ENCODE data around the gene U2AF2. TPM values are rescaled to one million over a fixed set of nuclear protein-coding genes. Genes with fewer than 3 reads are reported as not detected.

U2AF2 gene
- total RNA-seq, 2 experiments from 2014 or later = 351 to 381 TPM

DNA sequence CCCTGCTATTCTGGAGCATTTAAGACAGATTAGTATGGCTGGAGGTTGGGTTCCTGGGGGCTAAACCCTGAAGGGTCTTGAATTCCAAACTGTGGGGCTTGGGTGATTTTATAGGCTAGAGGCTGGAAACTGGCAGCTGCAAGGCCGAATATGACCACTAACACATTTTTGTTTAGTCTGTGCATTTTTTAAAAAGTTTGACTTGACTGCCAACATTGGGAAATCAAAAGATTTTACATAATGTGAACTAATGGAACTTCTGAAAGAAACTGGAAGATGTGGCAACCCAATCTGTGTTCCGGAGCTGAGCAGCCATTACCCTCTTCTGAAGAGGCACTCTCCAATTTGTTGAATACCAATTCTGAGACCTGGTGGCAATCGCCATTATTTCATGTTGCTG is 35.5 kb upstream of the U2AF2 start:
- POLR2A ChIA-PET = no interaction called here
- CTCF ChIA-PET = interaction anchor here (0.6 to 2.1 kb wide), 4 partner anchors 13 to 306 kb away, joined by 4 to 6 read pairs (median 4); no protein-coding TSS in a partner anchor

- ChIA-PET POLR2A (no interaction called here), CTCF (interaction anchor here (1.1 to 2.1 kb wide), 3 partner anchors 10 to 109 kb away, joined by 4 to 6 read pairs (median 6); no protein-coding TSS in a partner anchor)
Observed at GRCh38 chr19:55620410-55621204, 34.2 kb upstream of the U2AF2 start.

DNA sequence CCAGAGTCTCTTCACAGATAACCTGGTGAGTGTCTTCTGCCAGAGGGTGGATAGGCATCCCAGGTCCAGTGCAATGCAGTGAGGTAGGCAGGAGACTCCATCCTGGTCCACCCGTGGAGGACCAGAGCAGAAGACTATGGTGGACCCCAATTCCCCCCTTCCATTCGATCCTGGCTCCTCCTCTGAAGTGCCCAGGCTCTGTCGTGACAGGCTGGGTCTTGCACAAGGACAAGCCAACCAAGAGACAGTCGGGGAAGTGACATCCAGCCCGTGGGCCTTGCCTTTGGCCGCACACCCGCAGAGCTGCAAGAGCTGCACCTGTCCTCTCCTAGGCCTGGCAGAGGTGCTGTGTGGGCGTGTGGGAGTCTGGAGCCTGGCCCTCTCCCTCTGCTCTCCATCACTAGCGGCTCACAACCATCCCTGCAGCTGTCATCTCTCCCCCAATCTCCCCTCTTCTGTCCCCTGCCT is 33.6 kb upstream of the U2AF2 start:
- POLR2A ChIA-PET = no interaction called here
- CTCF ChIA-PET = interaction anchor here (0.6 to 2.1 kb wide), 3 partner anchors 10 to 17 kb away, joined by 4 to 6 read pairs (median 6); no protein-coding TSS in a partner anchor

GRCh38 chr19:55621673-55622231 is 33.1 kb upstream of the U2AF2 start:
- POLR2A ChIA-PET = no interaction called here
- CTCF ChIA-PET = interaction anchor here (0.6 to 1.4 kb wide), 3 partner anchors 10 to 17 kb away, joined by 3 to 6 read pairs (median 4); no protein-coding TSS in a partner anchor

GRCh38 chr19:55622242-55622969 is 32.4 kb upstream of the U2AF2 start:
- POLR2A ChIA-PET = no interaction called here
- CTCF ChIA-PET = interaction anchor here (0.5 to 1.4 kb wide), 4 partner anchors 9 to 41 kb away, joined by 3 to 6 read pairs (median 4); no protein-coding TSS in a partner anchor

DNA sequence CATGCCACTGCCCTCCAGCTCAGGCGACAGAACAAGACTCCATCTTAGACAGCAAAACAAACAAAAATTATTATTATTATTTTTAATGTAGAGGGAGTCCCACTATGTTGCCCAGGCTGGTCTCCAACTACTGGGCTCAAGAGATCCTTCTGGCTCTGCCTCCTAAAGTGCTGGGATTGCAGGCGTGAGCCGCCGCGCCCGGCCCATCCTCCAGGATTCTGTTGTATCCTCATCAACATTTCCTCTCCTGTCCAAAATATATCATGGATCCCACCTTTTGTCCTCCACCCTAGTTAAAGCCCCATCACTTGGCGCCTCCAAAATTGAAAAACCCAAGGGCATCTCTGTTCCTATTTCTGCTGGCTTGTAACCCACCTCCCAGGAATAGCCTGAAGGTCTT is 31.7 kb upstream of the U2AF2 start:
- POLR2A ChIA-PET = no interaction called here
- CTCF ChIA-PET = interaction anchor here (0.5 to 1.4 kb wide), 3 partner anchors 8 to 42 kb away, joined by 3 to 6 read pairs (median 5); no protein-coding TSS in a partner anchor

DNA sequence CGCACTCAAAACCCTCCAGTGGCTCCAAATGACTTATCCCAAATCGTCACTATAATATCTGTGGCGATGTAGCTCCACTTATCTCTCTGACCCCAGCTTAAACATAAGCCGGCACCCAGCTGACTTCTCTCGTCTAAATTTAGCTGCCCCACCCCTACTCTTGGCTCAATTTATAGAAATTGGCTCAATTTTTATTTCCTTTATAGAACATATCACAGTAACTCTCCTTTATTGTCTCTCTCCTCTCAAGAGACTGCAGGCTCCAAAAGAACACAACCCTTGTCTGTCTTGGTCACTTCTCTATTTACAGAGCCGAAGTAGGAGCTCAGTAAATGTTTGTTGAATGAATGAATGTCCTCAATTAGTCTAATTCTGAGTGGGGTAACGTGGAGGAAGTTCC is 31.3 kb upstream of the U2AF2 start:
- CTCF ChIA-PET = interaction anchor here (0.6 to 2.2 kb wide), 4 partner anchors 8 to 42 kb away, joined by 3 to 10 read pairs (median 4); partner anchors contain the start of genes FIZ1 and ZNF524
- POLR2A ChIA-PET = no interaction called here

GRCh38 chr19:55624109-55625003 is 30.5 kb upstream of the U2AF2 start, which contains the start of gene ZNF784:
Gene ZNF784, minus strand, starts transcription at chr19:55624566. Its CDS starts 5 bp downstream, at chr19:55624561.
- CTCF ChIA-PET = interaction anchor here (0.6 to 3.2 kb wide), 9 partner anchors 8 to 120 kb away, joined by 3 to 19 read pairs (median 6); partner anchors contain the start of genes FIZ1, ZNF524 and ZNF865
- POLR2A ChIA-PET = interaction anchor here (0.5 to 1.2 kb wide), 6 partner anchors 18 to 240 kb away, joined by 3 to 6 read pairs (median 5); partner anchors contain the start of genes FIZ1, ZNF524 and ZNF865

DNA sequence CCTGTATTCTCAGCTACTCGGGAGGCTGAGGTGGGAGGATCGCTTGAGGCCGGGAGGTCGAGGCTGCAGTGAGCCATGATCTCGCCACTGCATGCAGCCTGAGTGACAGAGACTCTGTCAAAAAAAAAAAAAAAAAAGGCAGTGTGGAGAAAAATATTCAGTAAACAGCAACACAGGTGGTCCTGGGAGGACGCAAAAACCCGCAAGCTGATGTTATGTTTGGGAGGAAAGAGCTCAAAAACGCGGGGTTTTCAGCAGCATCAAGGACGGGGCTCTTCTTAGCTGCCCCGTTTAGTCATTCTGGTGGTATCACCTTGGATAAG is 29.9 kb upstream of the U2AF2 start:
- POLR2A ChIA-PET = interaction anchor here (0.7 to 1.2 kb wide), 5 partner anchors 18 to 240 kb away, joined by 3 to 6 read pairs (median 4); partner anchors contain the start of genes FIZ1, ZNF524 and ZNF865
- CTCF ChIA-PET = interaction anchor here (0.6 to 3.2 kb wide), 10 partner anchors 8 to 148 kb away, joined by 3 to 19 read pairs (median 6); partner anchors contain the start of genes FIZ1, ZNF524, ZNF628 and ZNF865

- CTCF ChIA-PET = interaction anchor here (0.9 to 3.2 kb wide), 9 partner anchors 11 to 158 kb away, joined by 3 to 19 read pairs (median 6); partner anchors contain the start of genes ZNF628 and ZNF865
- POLR2A ChIA-PET = interaction anchor here (0.9 kb wide), 1 partner anchor 17 kb away, joined by 3 read pairs; the partner anchor contains the start of gene ZNF581
Observed at GRCh38 chr19:55626350-55626749, 28.5 kb upstream of the U2AF2 start.

- CTCF ChIA-PET = interaction anchor here (0.9 to 4.8 kb wide), 24 partner anchors 8 to 491 kb away, joined by 3 to 59 read pairs (median 6); partner anchors contain the start of genes FIZ1, U2AF2, ZNF581 and ZNF784
- POLR2A ChIA-PET = interaction anchor here (0.8 to 1.0 kb wide), 2 partner anchors 22 to 155 kb away, joined by 4 to 5 read pairs; partner anchors contain the start of gene U2AF2
Observed at GRCh38 chr19:55632463-55632834, 22.4 kb upstream of the U2AF2 start.

GRCh38 chr19:55633861-55634260 is 21.0 kb upstream of the U2AF2 start:
- POLR2A ChIA-PET = interaction anchor here (0.7 kb wide), 1 partner anchor 27 kb away, joined by 7 read pairs; no protein-coding TSS in a partner anchor
- CTCF ChIA-PET = interaction anchor here (0.7 to 4.8 kb wide), 13 partner anchors 9 to 175 kb away, joined by 3 to 59 read pairs (median 6); partner anchors contain the start of genes U2AF2, ZNF581 and ZNF784

GRCh38 chr19:55635334-55635717 is 19.5 kb upstream of the U2AF2 start:
- POLR2A ChIA-PET = interaction anchor here (0.9 to 1.4 kb wide), 4 partner anchors 10 to 159 kb away, joined by 3 read pairs; partner anchors contain the start of genes ZNF628 and ZNF865
- CTCF ChIA-PET = interaction anchor here (1.0 to 3.4 kb wide), 3 partner anchors 7 to 168 kb away, joined by 3 to 19 read pairs (median 9); partner anchors contain the start of gene ZNF581

DNA sequence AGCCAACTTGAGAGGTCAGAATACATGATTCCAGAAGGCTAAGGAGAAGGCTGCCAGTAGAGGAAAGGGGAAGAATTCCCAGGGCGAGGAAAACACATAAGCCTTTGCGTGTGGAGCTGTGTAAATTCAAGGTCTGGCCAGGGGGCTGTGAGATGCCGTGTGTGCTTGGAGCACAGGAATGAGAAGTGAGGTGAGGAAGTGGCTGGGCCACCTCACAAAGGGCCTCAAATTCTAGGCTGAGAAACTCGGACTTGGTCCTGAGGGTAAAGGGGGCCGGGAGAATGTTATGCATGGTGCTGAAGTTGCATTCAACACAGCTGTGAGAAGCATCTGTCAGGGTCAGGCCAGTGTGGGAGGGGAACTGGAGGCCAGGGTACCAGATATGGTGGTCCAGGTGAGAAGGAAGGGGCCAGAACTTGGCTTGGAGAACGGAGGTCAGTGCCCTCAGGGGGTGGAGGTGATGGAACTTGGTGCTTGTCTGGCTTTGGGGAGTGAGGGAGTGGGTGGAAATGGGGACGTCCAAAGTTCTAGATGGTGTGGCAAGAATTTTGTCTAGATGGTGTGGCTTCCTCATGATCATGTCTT is 18.9 kb upstream of the U2AF2 start:
- ChIA-PET CTCF (interaction anchor here (0.6 to 2.0 kb wide), 6 partner anchors 8 to 169 kb away, joined by 3 to 9 read pairs (median 4); partner anchors contain the start of gene ZNF784), POLR2A (interaction anchor here (1.4 kb wide), 1 partner anchor 9 kb away, joined by 3 read pairs; no protein-coding TSS in a partner anchor)

- ChIA-PET CTCF (interaction anchor here (0.8 to 2.0 kb wide), 6 partner anchors 9 to 169 kb away, joined by 3 to 9 read pairs (median 5); partner anchors contain the start of genes CCDC106 and ZNF784), POLR2A (interaction anchor here (1.4 kb wide), 1 partner anchor 9 kb away, joined by 3 read pairs; no protein-coding TSS in a partner anchor)
Observed at GRCh38 chr19:55636723-55637122, 18.1 kb upstream of the U2AF2 start.

DNA sequence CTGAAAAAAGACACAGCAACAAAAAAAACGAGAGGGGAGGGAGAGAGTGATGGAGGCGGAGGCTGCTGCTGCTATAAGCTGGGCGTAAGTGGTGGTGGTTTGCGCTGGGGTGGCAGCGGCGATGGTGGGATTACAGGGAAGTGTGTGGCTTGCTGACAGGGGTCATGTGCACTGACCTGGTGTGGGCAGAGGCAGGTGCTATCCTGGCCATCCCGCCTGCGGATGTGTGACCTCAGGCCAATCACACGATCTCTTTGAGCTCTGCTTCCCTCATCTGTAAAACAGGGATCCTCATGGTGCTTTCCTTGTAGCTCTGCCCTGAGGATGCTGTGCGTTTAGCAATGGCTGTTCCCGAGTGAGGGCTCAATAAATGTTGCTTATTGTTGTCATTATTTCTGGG is 17.3 kb upstream of the U2AF2 start:
- POLR2A ChIA-PET = interaction anchor here (1.2 kb wide), 1 partner anchor 161 kb away, joined by 3 read pairs; the partner anchor contains the start of gene ZNF628

More for the DNA sequence above, 17.3 kb upstream of the U2AF2 start:
- CTCF ChIA-PET = interaction anchor here (1.5 to 2.2 kb wide), 5 partner anchors 10 to 133 kb away, joined by 3 to 16 read pairs (median 7); partner anchors contain the start of genes CCDC106 and ZNF784
